ENCODE data around the gene TNS4.

Gene TNS4

DNA sequence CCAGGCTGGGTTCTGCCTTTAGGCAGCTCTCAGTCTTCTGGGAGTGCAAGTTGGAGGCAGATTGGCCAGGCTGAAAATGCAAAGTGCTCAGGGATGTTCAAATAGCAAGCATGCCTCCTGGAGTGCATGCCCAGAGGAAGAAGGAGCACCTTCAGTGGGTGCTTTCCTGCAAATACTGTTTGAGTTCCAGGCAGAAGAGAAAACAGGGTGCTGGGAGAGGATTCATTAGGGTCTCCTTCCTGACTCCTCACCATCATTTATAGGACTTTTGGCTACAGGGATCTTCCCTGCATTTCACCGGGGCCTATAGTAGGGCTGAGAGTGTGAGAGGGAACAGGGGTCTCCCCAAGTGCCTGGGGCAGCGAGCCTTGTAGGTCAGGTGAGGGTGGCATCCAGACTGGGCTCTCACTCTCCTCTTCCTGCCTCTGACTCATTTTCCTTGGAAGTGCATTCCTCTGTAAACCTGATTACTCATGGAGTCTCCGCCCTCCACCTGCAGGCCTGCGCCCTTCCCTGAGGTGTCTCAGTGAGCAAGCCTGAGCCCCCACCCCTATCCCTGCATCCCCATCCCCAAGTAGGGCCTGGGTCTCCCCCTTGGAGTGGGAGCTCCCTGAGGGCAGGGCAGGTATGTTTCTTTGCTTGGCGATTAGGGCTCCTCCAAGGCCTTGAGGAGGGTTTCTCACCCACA lies 17.1 kb upstream of the TNS4 start:
- H3K27me3 ChIP-seq (ENCODE audit: insufficient read depth, low read length, poor library complexity): no peaks in the 10 kb centered on the region
- TF ChIP-seq, protein P1, sequence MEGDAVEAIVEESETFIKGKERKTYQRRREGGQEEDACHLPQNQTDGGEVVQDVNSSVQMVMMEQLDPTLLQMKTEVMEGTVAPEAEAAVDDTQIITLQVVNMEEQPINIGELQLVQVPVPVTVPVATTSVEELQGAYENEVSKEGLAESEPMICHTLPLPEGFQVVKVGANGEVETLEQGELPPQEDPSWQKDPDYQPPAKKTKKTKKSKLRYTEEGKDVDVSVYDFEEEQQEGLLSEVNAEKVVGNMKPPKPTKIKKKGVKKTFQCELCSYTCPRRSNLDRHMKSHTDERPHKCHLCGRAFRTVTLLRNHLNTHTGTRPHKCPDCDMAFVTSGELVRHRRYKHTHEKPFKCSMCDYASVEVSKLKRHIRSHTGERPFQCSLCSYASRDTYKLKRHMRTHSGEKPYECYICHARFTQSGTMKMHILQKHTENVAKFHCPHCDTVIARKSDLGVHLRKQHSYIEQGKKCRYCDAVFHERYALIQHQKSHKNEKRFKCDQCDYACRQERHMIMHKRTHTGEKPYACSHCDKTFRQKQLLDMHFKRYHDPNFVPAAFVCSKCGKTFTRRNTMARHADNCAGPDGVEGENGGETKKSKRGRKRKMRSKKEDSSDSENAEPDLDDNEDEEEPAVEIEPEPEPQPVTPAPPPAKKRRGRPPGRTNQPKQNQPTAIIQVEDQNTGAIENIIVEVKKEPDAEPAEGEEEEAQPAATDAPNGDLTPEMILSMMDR (IDR thresholded peaks at IDR 0.05; ENCODE audit: borderline replicate concordance, extremely low read depth, low read length, poor library complexity, severe bottlenecking): no peak
- TF ChIP-seq EZH2 (IDR thresholded peaks at IDR 0.05; ENCODE audit: borderline replicate concordance, low read depth, low read length, severe bottlenecking): no peak
- no peaks in the 10 kb centered on the region for H3K9me3 ChIP-seq (ENCODE audit: insufficient read depth, low read length, severe bottlenecking)
- no peak overlapping the region for H2AFZ ChIP-seq (ENCODE audit: low read depth, low read length)
- H3K27ac ChIP-seq (ENCODE audit: low read length): peak overlapping the region; percentile 99
- peak overlapping the region; percentile 57 for H3K9ac ChIP-seq (ENCODE audit: low read depth, low read length)
- no peak overlapping the region for H3K4me3 ChIP-seq (ENCODE audit: low read depth in 1 of 2, low read length in 2 of 2)
- no peak for ATAC-seq (ENCODE audit: insufficient read depth, low read depth)
- H3K4me1 ChIP-seq (ENCODE audit: insufficient read depth, low read length): peaks cover 76% of the 10 kb centered on the region
- H3K4me2 ChIP-seq (ENCODE audit: insufficient read depth, low read length): peak overlapping the region; percentile 34; the same call in 1 of the 2 replicates
- 0 out of 2 replicates have a peak, but pooled peaks cover 2% of the 10 kb centered on the region for H3K79me2 ChIP-seq (ENCODE audit: insufficient read depth, low read length)
- H4K20me1 ChIP-seq (ENCODE audit: insufficient read depth, low read length): no peaks in the 10 kb centered on the region
- no peaks in the 10 kb centered on the region for H3K36me3 ChIP-seq (ENCODE audit: insufficient read depth, low read length)
- DNase-seq: peak; percentile 43

DNA sequence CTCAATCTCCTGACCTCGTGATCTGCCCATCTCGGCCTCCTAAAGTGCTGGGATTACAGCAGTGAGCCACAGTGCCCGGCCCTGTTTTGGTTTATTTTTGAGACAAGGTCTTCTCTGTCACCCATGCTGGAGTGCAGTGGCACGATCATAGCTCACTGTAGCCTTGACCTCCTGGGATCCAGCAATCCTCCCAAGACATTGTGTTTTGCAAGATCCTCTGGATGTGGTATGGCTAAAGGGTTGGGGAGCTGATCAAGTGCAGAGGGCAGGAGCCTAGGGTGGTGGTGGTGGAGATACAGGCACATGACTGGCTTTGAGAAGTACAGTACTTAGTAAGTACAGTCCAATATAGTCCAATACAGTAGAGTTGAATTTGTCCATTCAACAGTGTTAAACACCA lies 16.6 kb upstream of the TNS4 start:
- H3K9ac ChIP-seq (ENCODE audit: low read depth, low read length): peak overlapping the region; percentile 57
- no peaks in the 10 kb centered on the region for H3K27me3 ChIP-seq (ENCODE audit: insufficient read depth, low read length, poor library complexity)
- H3K27ac ChIP-seq (ENCODE audit: low read length): peak overlapping the region; percentile 99
- 0 out of 2 replicates have a peak, but pooled peaks cover 2% of the 10 kb centered on the region for H3K79me2 ChIP-seq (ENCODE audit: insufficient read depth, low read length)
- DNase-seq: no peak
- H3K9me3 ChIP-seq (ENCODE audit: insufficient read depth, low read length, severe bottlenecking): no peaks in the 10 kb centered on the region
- no peaks in the 10 kb centered on the region for H3K36me3 ChIP-seq (ENCODE audit: insufficient read depth, low read length)
- no peaks in the 10 kb centered on the region for H4K20me1 ChIP-seq (ENCODE audit: insufficient read depth, low read length)
- TF ChIP-seq, protein P1 (IDR thresholded peaks at IDR 0.05; ENCODE audit: borderline replicate concordance, extremely low read depth, low read length, poor library complexity, severe bottlenecking): no peak
- no peak for TF ChIP-seq EZH2 (IDR thresholded peaks at IDR 0.05; ENCODE audit: borderline replicate concordance, low read depth, low read length, severe bottlenecking)
- no peak for ATAC-seq (ENCODE audit: insufficient read depth, low read depth)
- H3K4me1 ChIP-seq (ENCODE audit: insufficient read depth, low read length): peaks cover 74% of the 10 kb centered on the region
- H3K4me2 ChIP-seq (ENCODE audit: insufficient read depth, low read length): peak overlapping the region; percentile 34; the same call in 1 of the 2 replicates
- no peak overlapping the region for H3K4me3 ChIP-seq (ENCODE audit: low read depth in 1 of 2, low read length in 2 of 2)
- no peak overlapping the region for H2AFZ ChIP-seq (ENCODE audit: low read depth, low read length)

- H3K4me1 ChIP-seq (ENCODE audit: insufficient read depth, low read length): peaks cover 68% of the 10 kb centered on the region
- peak overlapping the region in 1 of 2 experiments; percentile 45; a peak in 2 of 4 replicates for H3K4me3 ChIP-seq (ENCODE audit: low read depth in 1 of 2, low read length in 2 of 2)
- H3K9me3 ChIP-seq (ENCODE audit: insufficient read depth, low read length, severe bottlenecking): no peaks in the 10 kb centered on the region
- peak overlapping the region; percentile 56 for H3K4me2 ChIP-seq (ENCODE audit: insufficient read depth, low read length)
- ATAC-seq (ENCODE audit: insufficient read depth, low read depth) (no peak; the same call in 2 of the 3 replicates), DNase-seq (peak; percentile 54)
- no peaks in the 10 kb centered on the region for H3K36me3 ChIP-seq (ENCODE audit: insufficient read depth, low read length)
- H3K27me3 ChIP-seq (ENCODE audit: insufficient read depth, low read length, poor library complexity): no peaks in the 10 kb centered on the region
- no peaks in the 10 kb centered on the region for H4K20me1 ChIP-seq (ENCODE audit: insufficient read depth, low read length)
- peak overlapping the region; percentile 57 for H3K9ac ChIP-seq (ENCODE audit: low read depth, low read length)
- no peak for TF ChIP-seq EZH2 (IDR thresholded peaks at IDR 0.05; ENCODE audit: borderline replicate concordance, low read depth, low read length, severe bottlenecking)
- TF ChIP-seq, protein P1 (IDR thresholded peaks at IDR 0.05; ENCODE audit: borderline replicate concordance, extremely low read depth, low read length, poor library complexity, severe bottlenecking): no peak
- H3K79me2 ChIP-seq (ENCODE audit: insufficient read depth, low read length): 0 out of 2 replicates have a peak, but pooled peaks cover 2% of the 10 kb centered on the region
- H3K27ac ChIP-seq (ENCODE audit: low read length): peak overlapping the region; percentile 99
- H2AFZ ChIP-seq (ENCODE audit: low read depth, low read length): no peak overlapping the region
These were observed 15.9 kb upstream of the TNS4 start for GRCh38 chr17:40517286-40517662.

All from DND-41 (cell line).